A549 (cell line): ENCODE results near the gene NSMCE1. TPM values are rescaled to one million over a fixed set of nuclear protein-coding genes. Genes with fewer than 3 reads are reported as not detected.
"Not testable (repeated sequence)": the region's sequence is repeated elsewhere in the genome, so short reads cannot be mapped to it uniquely, and the experiment has no call there.

ENCODE experiments used
- ATAC-seq, 2 experiments: fragments of 200-7000 bp in 1 of 2; fragments of >200 bp in 1 of 2; cut with Nextera tagmentation in 1 of 2; cut with Tn5 transposase in 1 of 2; 3 replicates each; pipeline versions ENCODE4 v1.8.0 to v1.9.1; 2018 to 2020; ENCODE audit warnings: mild to moderate bottlenecking in 1 of 2, moderate library complexity in 1 of 2
- CTCF ChIA-PET: fragments of 300-600 bp; sonication (Branson Sonifier 250); formaldehyde crosslinking; extraction: SDS; loops from one replicate; lab custom pipeline; 2021; ENCODE audit warnings: antibody characterized with exemption, inconsistent platforms; lab: Yijun Ruan, JAX
- POLR2A ChIA-PET: fragments of 350-600 bp; formaldehyde crosslinking; extraction: SDS; loops from one replicate; lab custom pipeline; 2021; ENCODE audit warnings: antibody characterized with exemption, inconsistent platforms; lab: Yijun Ruan, JAX
- DNase-seq, 2 experiments: peaks; one replicate each; pipeline versions ENCODE4 v3.0.0 to v3.0.0-alpha.2; 2011 to 2016; ENCODE audit warnings: low read depth in 1 of 2, low spot score in 1 of 2
- FAIRE-seq: peaks from 2 replicates; lab custom pipeline; 2011; peaks lifted over from hg19 to GRCh38; lab: Jason Lieb, UNC
- H3K27ac ChIP-seq, 2 experiments: fragments of >200 bp; sonication (Bioruptor Twin); formaldehyde crosslinking; 3 replicates each; pipeline ENCODE4 v1.5.1; 2016 to 2017
- H3K4me1 ChIP-seq: fragments of >200 bp; sonication (Bioruptor Twin); formaldehyde crosslinking; 3 replicates; pipeline ENCODE4 v1.6.1; 2016
- H3K4me2 ChIP-seq: fragments of >200 bp; sonication (Bioruptor Twin); formaldehyde crosslinking; 3 replicates; pipeline ENCODE4 v1.6.1; 2016
- H3K4me3 ChIP-seq: fragments of >200 bp; sonication (Bioruptor Twin); formaldehyde crosslinking; 3 replicates; pipeline ENCODE4 v1.5.1; 2016
- H3K9me3 ChIP-seq: fragments of >200 bp; sonication (Bioruptor Twin); formaldehyde crosslinking; 3 replicates; pipeline ENCODE4 v1.6.1; 2016
- BHLHE40 ChIP-seq: IDR thresholded peaks from 2 replicates; pipeline ENCODE4 v1.6.1; 2012; ENCODE audit warnings: low read depth, low read length, inconsistent platforms
- CBX8 ChIP-seq: fragments of 200-600 bp; sonication (generic); IDR thresholded peaks from 2 replicates; pipeline ENCODE4 v1.6.1; 2016
- CHD2 ChIP-seq: fragments of 150-350 bp; IDR thresholded peaks from 2 replicates; pipeline ENCODE4 v1.6.1; 2014; ENCODE audit warnings: low read length; ENCODE audit not compliant: partially characterized antibody
- CTCF ChIP-seq: fragments of >200 bp; sonication (Bioruptor Twin); formaldehyde crosslinking; IDR thresholded peaks from 3 replicates; pipeline ENCODE4 v1.5.1; 2016
- E2F6 ChIP-seq: IDR thresholded peaks from 2 replicates; pipeline ENCODE4 v1.6.1; 2012; ENCODE audit warnings: low read depth, borderline replicate concordance
- EHF ChIP-seq: fragments of 250-450 bp; sonication (Bioruptor Pico); IDR thresholded peaks from 2 replicates; pipeline ENCODE4 v1.5.0; 2020; ENCODE audit warnings: mild to moderate bottlenecking
- HDAC2 ChIP-seq: fragments of 200-600 bp; sonication (generic); IDR thresholded peaks from 2 replicates; pipeline ENCODE4 v1.6.1; 2016
- HOXA7 ChIP-seq: fragments of 250-450 bp; sonication (Bioruptor Pico); IDR thresholded peaks from 2 replicates; pipeline ENCODE4 v1.5.0; 2020; ENCODE audit warnings: mild to moderate bottlenecking, moderate library complexity
- HOXB5 ChIP-seq: fragments of 250-450 bp; sonication (Bioruptor Pico); IDR thresholded peaks from 2 replicates; pipeline ENCODE4 v1.5.0; 2020; ENCODE audit warnings: mild to moderate bottlenecking, moderate library complexity
- KDM5A ChIP-seq: fragments of 200-600 bp; sonication (generic); IDR thresholded peaks from 2 replicates; pipeline ENCODE4 v1.6.1; 2016; ENCODE audit warnings: antibody characterized with exemption, mild to moderate bottlenecking
- MAFK ChIP-seq: fragments of 450-650 bp; IDR thresholded peaks from 2 replicates; pipeline ENCODE4 v1.6.1; 2014; ENCODE audit not compliant: partially characterized antibody
- MAX ChIP-seq: IDR thresholded peaks from 2 replicates; pipeline ENCODE4 v1.6.1; 2012
- POLR2A ChIP-seq: IDR thresholded peaks from 2 replicates; pipeline ENCODE4 v1.6.1; 2012; ENCODE audit warnings: mild to moderate bottlenecking, low read length
- REST ChIP-seq: fragments of 200-600 bp; sonication (generic); IDR thresholded peaks from 2 replicates; pipeline ENCODE4 v1.6.1; 2016; ENCODE audit warnings: antibody characterized with exemption, mild to moderate bottlenecking, moderate library complexity
- SREBF2 ChIP-seq: fragments of 450-650 bp; IDR thresholded peaks from 2 replicates; pipeline ENCODE4 v1.6.1; 2014; ENCODE audit warnings: mild to moderate bottlenecking, moderate library complexity
- TFCP2L1 ChIP-seq: fragments of 250-450 bp; sonication (Bioruptor Pico); IDR thresholded peaks from 2 replicates; pipeline ENCODE4 v1.5.0; 2021; ENCODE audit warnings: mild to moderate bottlenecking
- TP53 ChIP-seq: fragments of 250-450 bp; sonication (Bioruptor Pico); IDR thresholded peaks from 2 replicates; pipeline ENCODE4 v1.5.0; 2021; ENCODE audit warnings: mild to moderate bottlenecking, moderate library complexity
- ZC3H11A ChIP-seq: fragments of 450-650 bp; IDR thresholded peaks from 2 replicates; pipeline ENCODE4 v1.6.1; 2014; ENCODE audit warnings: antibody characterized with exemption, mild to moderate bottlenecking
- ZSCAN20 ChIP-seq: fragments of 250-450 bp; sonication (Bioruptor Pico); IDR thresholded peaks from 2 replicates; pipeline ENCODE4 v1.8.0; 2022; ENCODE audit warnings: mild to moderate bottlenecking, moderate library complexity
- WGBS: methylation state at CpG from one replicate; pipeline ENCODE4 v1.1.6; 2017; ENCODE audit errors: missing lambda C conversion rate; 5-methylcytosine and 5-hydroxymethylcytosine counted together
- polyA plus RNA-seq, 4 experiments: library from polyadenylated mRNA; depleted of rRNA in 3 of 4; stranded (reverse); fragments of >200 nt; fragmentation: RNase III in 1 of 4; extraction: RNeasy Plus Mini Kit Qiagen cat#74134 plus additional on column Dnase treatment in 1 of 4; gene quantifications; 2 replicates in 3 of 4; 3 replicates in 1 of 4; pipeline ENCODE4 v1.2.3, GENCODE V29; 2011 to 2017

The NSMCE1 gene
- polyA plus RNA-seq, 2 of the 4 experiments (the other 2 are of a cell fraction): 32.0 to 59.9 TPM

- TF ChIP-seq CTCF: no peak
- no peak for TF ChIP-seq EHF (CRISPR knock-in tag)
- TF ChIP-seq TFCP2L1 (CRISPR knock-in tag): no peak
- no peak for TF ChIP-seq MAX
These were observed 22.5 kb upstream of the NSMCE1 start (continued) for GRCh38 chr16:27291106-27291505.

- H3K4me2 ChIP-seq: no peak overlapping the region
- no peak overlapping the region for H3K4me3 ChIP-seq
- DNase-seq (no peak), FAIRE-seq (no peak), ATAC-seq (no peak)
- H3K4me1 ChIP-seq: peaks cover 15% of the 10 kb centered on the region
- TF ChIP-seq CBX8: no peak
- POLR2A ChIA-PET: no interaction called here
- H3K27ac ChIP-seq: no peak overlapping the region
- CTCF ChIA-PET: interaction anchor here (1.3 kb wide), 1 partner anchor 8 kb away, joined by 3 read pairs; no protein-coding TSS in a partner anchor
- H3K9me3 ChIP-seq: no peaks in the 10 kb centered on the region
These were observed 22.0 kb upstream of the NSMCE1 start for GRCh38 chr16:27290562-27290961.

GRCh38 chr16:27289669-27290068 lies 21.1 kb upstream of the NSMCE1 start:
- 65% methylated on average over 6 of the region's 6 CpGs for WGBS
- ATAC-seq: no peak
- TF ChIP-seq E2F6 (no peak), POLR2A (no peak), HOXA7 (CRISPR knock-in tag) (no peak), SREBF2 (no peak), TFCP2L1 (CRISPR knock-in tag) (no peak), CHD2 (no peak), KDM5A (no peak), BHLHE40 (no peak), HOXB5 (CRISPR knock-in tag) (no peak)
- H3K27ac ChIP-seq: no peak overlapping the region
- no peak for DNase-seq
- CTCF ChIA-PET: interaction anchor here (0.6 to 1.3 kb wide), 3 partner anchors 9 to 77 kb away, joined by 3 read pairs; no protein-coding TSS in a partner anchor
- POLR2A ChIA-PET: no interaction called here
- H3K4me3 ChIP-seq: no peak overlapping the region
- H3K4me2 ChIP-seq: no peak overlapping the region
- no peak for FAIRE-seq
- H3K4me1 ChIP-seq: peaks cover 15% of the 10 kb centered on the region
- no peaks in the 10 kb centered on the region for H3K9me3 ChIP-seq

GRCh38 chr16:27288313-27288712 lies 19.7 kb upstream of the NSMCE1 start:
- CTCF ChIA-PET: interaction anchor here (0.6 to 2.6 kb wide), 4 partner anchors 27 to 137 kb away, joined by 3 to 11 read pairs (median 6); no protein-coding TSS in a partner anchor
- H3K4me3 ChIP-seq, H3K9me3 ChIP-seq, ATAC-seq: not testable (repeated sequence)
- TF ChIP-seq ZC3H11A: peak; percentile 76
- TF ChIP-seq, all 56 proteins: peak for 1; not testable (repeated sequence) for 55
- DNase-seq, FAIRE-seq, H3K27ac ChIP-seq, POLR2A ChIA-PET, H3K4me2 ChIP-seq: not testable (repeated sequence)
- peaks cover 15% of the 10 kb centered on the region for H3K4me1 ChIP-seq
- WGBS: 89% methylated on average over 6 of the region's 6 CpGs

GRCh38 chr16:27287887-27288286 lies 19.3 kb upstream of the NSMCE1 start:
- POLR2A ChIA-PET: no interaction called here
- CTCF ChIA-PET: interaction anchor here (0.7 to 2.6 kb wide), 5 partner anchors 14 to 80 kb away, joined by 3 to 11 read pairs (median 7); no protein-coding TSS in a partner anchor
- ATAC-seq: no peak
- no peaks in the 10 kb centered on the region for H3K9me3 ChIP-seq
- no peak overlapping the region for H3K4me3 ChIP-seq
- 87% methylated on average over 11 of the region's 11 CpGs for WGBS
- no peak overlapping the region for H3K27ac ChIP-seq
- TF ChIP-seq REST (no peak), ZSCAN20 (CRISPR knock-in tag) (no peak), MAFK (no peak), HDAC2 (no peak), TP53 (CRISPR knock-in tag) (no peak), BHLHE40 (no peak), ZC3H11A (no peak)
- TF ChIP-seq, all 56 proteins: peak for 0
- DNase-seq (no peak), FAIRE-seq (no peak)
- Histone ChIP-seq H3K4me1 (peaks cover 15% of the 10 kb centered on the region), H3K4me2 (no peak overlapping the region)
